ENCODE measurements around the gene MLN.

DNA sequence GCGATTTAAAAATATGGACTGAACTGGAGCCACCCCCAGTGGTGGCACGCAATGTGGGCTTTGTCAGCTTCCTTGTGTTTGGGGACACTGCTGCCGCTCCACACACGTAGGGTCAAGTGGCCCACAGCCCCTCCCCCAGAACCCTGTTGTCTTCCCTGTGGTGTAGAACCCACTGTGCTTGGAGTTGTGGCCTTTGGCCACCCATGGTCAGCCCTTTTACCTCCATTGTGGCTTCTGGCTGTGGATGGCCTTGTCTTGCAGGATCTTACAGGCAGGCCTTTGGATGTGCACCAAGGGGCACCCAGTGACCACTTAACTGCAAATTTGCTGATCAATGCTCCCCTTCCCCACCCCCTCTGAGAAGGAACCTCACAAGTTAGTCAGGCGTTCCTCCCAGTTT lies 12.9 kb downstream of the MLN start:
- TF ChIP-seq, protein P1, sequence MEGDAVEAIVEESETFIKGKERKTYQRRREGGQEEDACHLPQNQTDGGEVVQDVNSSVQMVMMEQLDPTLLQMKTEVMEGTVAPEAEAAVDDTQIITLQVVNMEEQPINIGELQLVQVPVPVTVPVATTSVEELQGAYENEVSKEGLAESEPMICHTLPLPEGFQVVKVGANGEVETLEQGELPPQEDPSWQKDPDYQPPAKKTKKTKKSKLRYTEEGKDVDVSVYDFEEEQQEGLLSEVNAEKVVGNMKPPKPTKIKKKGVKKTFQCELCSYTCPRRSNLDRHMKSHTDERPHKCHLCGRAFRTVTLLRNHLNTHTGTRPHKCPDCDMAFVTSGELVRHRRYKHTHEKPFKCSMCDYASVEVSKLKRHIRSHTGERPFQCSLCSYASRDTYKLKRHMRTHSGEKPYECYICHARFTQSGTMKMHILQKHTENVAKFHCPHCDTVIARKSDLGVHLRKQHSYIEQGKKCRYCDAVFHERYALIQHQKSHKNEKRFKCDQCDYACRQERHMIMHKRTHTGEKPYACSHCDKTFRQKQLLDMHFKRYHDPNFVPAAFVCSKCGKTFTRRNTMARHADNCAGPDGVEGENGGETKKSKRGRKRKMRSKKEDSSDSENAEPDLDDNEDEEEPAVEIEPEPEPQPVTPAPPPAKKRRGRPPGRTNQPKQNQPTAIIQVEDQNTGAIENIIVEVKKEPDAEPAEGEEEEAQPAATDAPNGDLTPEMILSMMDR (IDR thresholded peaks at IDR 0.05), result no peak
- TF ChIP-seq POLR2A (IDR thresholded peaks at IDR 0.05), result no peak
